ENCODE results near the gene MDK.

DNA sequence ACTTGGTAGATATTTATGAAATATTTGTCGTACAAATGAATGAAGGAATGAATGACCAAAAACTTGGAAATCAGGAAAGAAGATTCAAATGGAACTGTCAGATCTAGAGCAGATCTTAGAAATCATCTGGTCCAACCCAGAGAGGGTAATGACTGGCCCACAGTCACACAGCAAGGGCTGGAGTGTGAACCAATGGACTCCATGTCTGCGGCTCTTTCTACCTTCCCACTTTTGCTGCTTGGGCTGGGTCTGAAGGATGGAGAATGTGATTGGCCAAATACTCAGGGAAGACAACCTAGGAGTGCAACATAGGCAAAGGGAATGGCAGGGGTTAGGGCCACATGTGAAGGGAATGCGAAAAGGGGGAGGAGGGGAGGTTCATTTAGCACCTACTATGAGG is 40.0 kb upstream of the MDK start:
- TF ChIP-seq, protein P1, sequence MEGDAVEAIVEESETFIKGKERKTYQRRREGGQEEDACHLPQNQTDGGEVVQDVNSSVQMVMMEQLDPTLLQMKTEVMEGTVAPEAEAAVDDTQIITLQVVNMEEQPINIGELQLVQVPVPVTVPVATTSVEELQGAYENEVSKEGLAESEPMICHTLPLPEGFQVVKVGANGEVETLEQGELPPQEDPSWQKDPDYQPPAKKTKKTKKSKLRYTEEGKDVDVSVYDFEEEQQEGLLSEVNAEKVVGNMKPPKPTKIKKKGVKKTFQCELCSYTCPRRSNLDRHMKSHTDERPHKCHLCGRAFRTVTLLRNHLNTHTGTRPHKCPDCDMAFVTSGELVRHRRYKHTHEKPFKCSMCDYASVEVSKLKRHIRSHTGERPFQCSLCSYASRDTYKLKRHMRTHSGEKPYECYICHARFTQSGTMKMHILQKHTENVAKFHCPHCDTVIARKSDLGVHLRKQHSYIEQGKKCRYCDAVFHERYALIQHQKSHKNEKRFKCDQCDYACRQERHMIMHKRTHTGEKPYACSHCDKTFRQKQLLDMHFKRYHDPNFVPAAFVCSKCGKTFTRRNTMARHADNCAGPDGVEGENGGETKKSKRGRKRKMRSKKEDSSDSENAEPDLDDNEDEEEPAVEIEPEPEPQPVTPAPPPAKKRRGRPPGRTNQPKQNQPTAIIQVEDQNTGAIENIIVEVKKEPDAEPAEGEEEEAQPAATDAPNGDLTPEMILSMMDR (IDR thresholded peaks at IDR 0.05; ENCODE audit: low read length): no peak
- no peak for TF ChIP-seq EZH2 (IDR thresholded peaks at IDR 0.05; ENCODE audit: borderline replicate concordance, low read length)
